Karpas-422 (cell line): ENCODE data around the gene FOXP4. TPM values are rescaled to one million over a fixed set of nuclear protein-coding genes. Genes with fewer than 3 reads are reported as not detected.

Experiments
- DNase-seq: peaks from one replicate; pipeline ENCODE4 v3.0.0-alpha.2; 2015
- H2AFZ ChIP-seq: fragments of 200-600 bp; sonication (generic); 2 replicates; pipeline ENCODE4 v1.6.1; 2014; ENCODE audit warnings: antibody characterized with exemption, low read length, mixed read lengths
- H3K27ac ChIP-seq: fragments of 200-600 bp; sonication (generic); 2 replicates; pipeline ENCODE4 v1.5.1; 2014; ENCODE audit warnings: mild to moderate bottlenecking, low read length, moderate library complexity
- H3K27me3 ChIP-seq: fragments of 200-600 bp; sonication (generic); 2 replicates; pipeline ENCODE4 v1.6.1; 2014; ENCODE audit warnings: low read length, mixed read lengths
- H3K36me3 ChIP-seq: fragments of 200-600 bp; sonication (generic); 2 replicates; pipeline ENCODE4 v1.6.1; 2014; ENCODE audit warnings: low read length, mixed read lengths; ENCODE audit not compliant: insufficient read depth
- H3K4me1 ChIP-seq: fragments of 200-600 bp; sonication (generic); 2 replicates; pipeline ENCODE4 v1.6.1; 2014; ENCODE audit warnings: mild to moderate bottlenecking, low read length, mixed read lengths
- H3K4me2 ChIP-seq: fragments of 200-600 bp; sonication (generic); 2 replicates; pipeline ENCODE4 v1.6.1; 2014; ENCODE audit warnings: low read length, low read depth, mild to moderate bottlenecking; ENCODE audit not compliant: poor library complexity, severe bottlenecking
- H3K4me3 ChIP-seq: fragments of 200-600 bp; sonication (generic); 2 replicates; pipeline ENCODE4 v1.5.1; 2014; ENCODE audit warnings: mild to moderate bottlenecking, antibody characterized with exemption, low read length, mixed read lengths
- H3K79me2 ChIP-seq: fragments of 200-600 bp; sonication (generic); 2 replicates; pipeline ENCODE4 v1.6.1; 2014; ENCODE audit warnings: mild to moderate bottlenecking, low read length, mixed read lengths
- H3K9ac ChIP-seq: fragments of 200-600 bp; sonication (generic); 2 replicates; pipeline ENCODE4 v1.6.0; 2014; ENCODE audit warnings: low read length
- H3K9me2 ChIP-seq: fragments of 200-600 bp; sonication (generic), shearing (Covaris generic); replicated peaks from 2 replicates; pipeline ENCODE4 v1.6.0; 2014; ENCODE audit warnings: mild to moderate bottlenecking, low read length, moderate library complexity; ENCODE audit not compliant: insufficient read depth
- H3K9me3 ChIP-seq: fragments of 300-700, 200-600 bp; sonication (generic); 2 replicates; pipeline ENCODE4 v1.6.1; 2014; ENCODE audit warnings: low read length, mixed read lengths
- H4K20me1 ChIP-seq: fragments of 200-600 bp; sonication (generic); 2 replicates; pipeline ENCODE4 v1.6.1; 2014; ENCODE audit warnings: mild to moderate bottlenecking, antibody characterized with exemption, low read length, low read depth; ENCODE audit not compliant: insufficient read depth
- total RNA-seq: library from RNA; depleted of rRNA; stranded (reverse); fragments of >200 nt; shearing (Covaris generic); gene quantifications from 2 replicates; pipeline ENCODE4 v1.2.3, GENCODE V29; 2014; ENCODE audit warnings: low replicate concordance

The FOXP4 gene
- total RNA-seq, 1 experiment from 2014 or later = 5.0 TPM

GRCh38 chr6:41646026-41646795 is 100.0 kb downstream of the FOXP4 start:
- H3K27me3 ChIP-seq = no peaks in the 10 kb centered on the region
- H3K4me3 ChIP-seq = no peak overlapping the region
- DNase-seq = no peak
- H3K27ac ChIP-seq = no peak overlapping the region
- no peaks in the 10 kb centered on the region for H4K20me1 ChIP-seq
- H3K4me1 ChIP-seq = no peaks in the 10 kb centered on the region
- no peak overlapping the region for H3K4me2 ChIP-seq
- H3K79me2 ChIP-seq = no peaks in the 10 kb centered on the region
- H3K9me3 ChIP-seq = no peaks in the 10 kb centered on the region
- no peaks in the 10 kb centered on the region for H3K36me3 ChIP-seq
- H3K9me2 ChIP-seq = no peaks in the 10 kb centered on the region
- H2AFZ ChIP-seq = no peak overlapping the region
- no peak overlapping the region for H3K9ac ChIP-seq

DNA sequence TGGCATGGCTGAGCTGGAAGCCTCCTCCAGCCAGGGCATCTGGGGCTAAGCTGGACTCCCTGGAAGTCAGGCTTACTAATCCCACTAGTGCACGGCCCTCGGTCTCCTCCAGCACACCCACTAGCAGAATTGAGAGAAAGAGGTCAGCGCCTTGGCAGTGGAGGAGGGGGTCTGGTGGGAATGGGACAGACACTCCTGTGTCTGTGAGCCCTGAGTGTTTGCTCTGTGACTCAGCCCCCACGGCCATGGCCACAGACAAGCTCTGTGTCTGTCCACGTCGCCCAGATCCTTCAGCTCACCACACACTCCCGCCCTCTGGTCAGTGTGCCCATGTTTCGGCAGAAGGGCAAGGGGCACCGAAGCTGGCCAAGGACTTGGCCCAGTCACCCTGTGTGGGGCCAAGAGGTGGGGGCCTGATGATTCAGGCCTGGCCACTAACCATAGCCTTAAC is 100.9 kb downstream of the FOXP4 start:
- DNase-seq = no peak
- no peaks in the 10 kb centered on the region for H3K79me2 ChIP-seq
- no peak overlapping the region for H3K4me3 ChIP-seq
- H4K20me1 ChIP-seq = no peaks in the 10 kb centered on the region
- H3K27ac ChIP-seq = no peak overlapping the region
- H3K9me3 ChIP-seq = no peaks in the 10 kb centered on the region
- H3K36me3 ChIP-seq = no peaks in the 10 kb centered on the region
- H3K4me1 ChIP-seq = no peaks in the 10 kb centered on the region
- H3K9ac ChIP-seq = no peak overlapping the region
- no peak overlapping the region for H3K4me2 ChIP-seq
- H3K9me2 ChIP-seq = no peaks in the 10 kb centered on the region
- no peaks in the 10 kb centered on the region for H3K27me3 ChIP-seq
- H2AFZ ChIP-seq = no peak overlapping the region

DNA sequence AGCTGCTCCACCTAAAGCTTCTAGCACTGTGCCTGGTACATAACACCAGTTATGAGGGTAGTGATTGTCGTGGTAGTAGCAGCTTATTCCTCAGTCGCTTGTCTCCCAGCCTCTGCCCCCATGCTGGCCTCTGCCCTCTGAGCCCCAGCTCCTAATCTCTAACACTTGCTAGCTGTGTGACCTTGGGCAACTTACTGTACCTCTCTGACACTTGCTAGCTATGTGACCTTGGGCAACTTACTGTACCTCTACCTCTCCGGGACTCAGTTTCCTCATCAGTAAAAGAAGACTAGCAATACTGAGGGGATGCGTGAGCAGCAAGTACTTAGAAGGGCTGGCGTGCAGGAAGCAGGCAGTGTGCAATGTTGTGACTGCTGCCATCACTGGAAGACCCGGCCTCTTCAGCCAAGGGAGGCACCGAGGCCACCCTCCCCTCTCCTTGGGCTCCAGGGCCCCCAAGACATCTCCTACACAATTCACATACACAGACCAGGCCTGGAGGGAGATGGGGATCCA is 101.9 kb downstream of the FOXP4 start:
- H3K27me3 ChIP-seq = no peaks in the 10 kb centered on the region
- no peaks in the 10 kb centered on the region for H3K9me2 ChIP-seq
- no peaks in the 10 kb centered on the region for H3K4me1 ChIP-seq
- no peak overlapping the region for H3K9ac ChIP-seq
- no peak overlapping the region for H2AFZ ChIP-seq
- H3K79me2 ChIP-seq = no peaks in the 10 kb centered on the region
- H3K4me3 ChIP-seq = no peak overlapping the region
- no peaks in the 10 kb centered on the region for H3K9me3 ChIP-seq
- H4K20me1 ChIP-seq = no peaks in the 10 kb centered on the region
- no peak overlapping the region for H3K4me2 ChIP-seq
- no peak for DNase-seq
- no peaks in the 10 kb centered on the region for H3K36me3 ChIP-seq
- no peak overlapping the region for H3K27ac ChIP-seq

DNA sequence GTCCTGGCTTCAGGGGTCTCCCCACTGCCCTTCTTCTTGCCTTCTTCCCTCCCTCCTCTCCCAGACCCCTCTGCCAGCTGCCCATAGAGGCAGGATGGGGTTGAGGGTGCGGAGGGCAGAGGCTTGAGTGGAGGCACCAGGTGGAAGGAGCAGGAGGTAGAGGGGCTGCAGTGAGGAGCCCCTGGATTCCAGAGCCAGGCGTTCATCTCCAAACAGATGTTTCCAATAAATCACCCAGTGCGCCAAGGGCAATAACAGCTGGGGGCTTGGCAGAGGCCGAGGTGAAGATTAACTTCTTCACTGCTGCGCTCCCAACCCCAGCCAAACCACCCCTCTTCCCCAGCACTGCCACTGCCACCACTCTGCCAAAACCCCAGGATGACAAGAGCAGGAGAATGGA is 102.7 kb downstream of the FOXP4 start:
- Histone ChIP-seq H3K4me2 (no peak overlapping the region), H3K4me3 (no peak overlapping the region), H2AFZ (no peak overlapping the region), H3K9me3 (no peaks in the 10 kb centered on the region), H3K36me3 (no peaks in the 10 kb centered on the region), H3K27ac (no peak overlapping the region), H3K79me2 (no peaks in the 10 kb centered on the region), H3K27me3 (no peaks in the 10 kb centered on the region), H3K4me1 (no peaks in the 10 kb centered on the region), H3K9me2 (no peaks in the 10 kb centered on the region), H3K9ac (no peak overlapping the region), H4K20me1 (no peaks in the 10 kb centered on the region)
- no peak for DNase-seq

GRCh38 chr6:41649596-41649995 is 103.4 kb downstream of the FOXP4 start:
- H3K27ac ChIP-seq = no peak overlapping the region
- H3K9ac ChIP-seq = no peak overlapping the region
- H3K9me3 ChIP-seq = no peaks in the 10 kb centered on the region
- H4K20me1 ChIP-seq = no peaks in the 10 kb centered on the region
- H3K4me2 ChIP-seq = no peak overlapping the region
- H3K9me2 ChIP-seq = no peaks in the 10 kb centered on the region
- H3K4me3 ChIP-seq = no peak overlapping the region
- H3K36me3 ChIP-seq = no peaks in the 10 kb centered on the region
- no peaks in the 10 kb centered on the region for H3K27me3 ChIP-seq
- no peak for DNase-seq
- no peak overlapping the region for H2AFZ ChIP-seq
- H3K79me2 ChIP-seq = no peaks in the 10 kb centered on the region
- H3K4me1 ChIP-seq = no peaks in the 10 kb centered on the region

DNA sequence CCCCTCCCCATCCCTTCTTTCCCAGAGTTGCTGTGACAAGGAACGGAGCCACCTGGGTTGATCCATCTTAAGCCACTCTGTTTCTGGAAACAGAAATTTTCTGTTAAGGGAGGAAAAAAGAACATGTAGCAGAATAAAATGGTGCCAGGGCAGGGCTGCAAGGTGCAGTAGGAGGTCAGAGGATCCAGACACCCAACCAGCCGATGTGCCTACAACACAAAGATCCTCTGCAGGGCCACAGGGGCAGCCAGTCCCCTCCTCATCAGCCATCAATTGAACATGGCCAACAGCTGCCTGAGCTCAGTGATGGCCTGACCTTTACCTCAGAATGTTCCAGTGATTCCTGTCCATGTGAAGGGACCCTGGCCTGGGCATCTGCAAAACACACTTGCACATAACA is 103.9 kb downstream of the FOXP4 start:
- Histone ChIP-seq H3K9me3 (no peaks in the 10 kb centered on the region), H3K36me3 (no peaks in the 10 kb centered on the region), H4K20me1 (no peaks in the 10 kb centered on the region), H3K9ac (no peak overlapping the region), H3K4me2 (no peak overlapping the region), H3K27ac (no peak overlapping the region), H3K27me3 (no peaks in the 10 kb centered on the region), H3K4me3 (no peak overlapping the region), H3K79me2 (no peaks in the 10 kb centered on the region), H3K9me2 (no peaks in the 10 kb centered on the region), H3K4me1 (no peaks in the 10 kb centered on the region), H2AFZ (no peak overlapping the region)
- no peak for DNase-seq

DNA sequence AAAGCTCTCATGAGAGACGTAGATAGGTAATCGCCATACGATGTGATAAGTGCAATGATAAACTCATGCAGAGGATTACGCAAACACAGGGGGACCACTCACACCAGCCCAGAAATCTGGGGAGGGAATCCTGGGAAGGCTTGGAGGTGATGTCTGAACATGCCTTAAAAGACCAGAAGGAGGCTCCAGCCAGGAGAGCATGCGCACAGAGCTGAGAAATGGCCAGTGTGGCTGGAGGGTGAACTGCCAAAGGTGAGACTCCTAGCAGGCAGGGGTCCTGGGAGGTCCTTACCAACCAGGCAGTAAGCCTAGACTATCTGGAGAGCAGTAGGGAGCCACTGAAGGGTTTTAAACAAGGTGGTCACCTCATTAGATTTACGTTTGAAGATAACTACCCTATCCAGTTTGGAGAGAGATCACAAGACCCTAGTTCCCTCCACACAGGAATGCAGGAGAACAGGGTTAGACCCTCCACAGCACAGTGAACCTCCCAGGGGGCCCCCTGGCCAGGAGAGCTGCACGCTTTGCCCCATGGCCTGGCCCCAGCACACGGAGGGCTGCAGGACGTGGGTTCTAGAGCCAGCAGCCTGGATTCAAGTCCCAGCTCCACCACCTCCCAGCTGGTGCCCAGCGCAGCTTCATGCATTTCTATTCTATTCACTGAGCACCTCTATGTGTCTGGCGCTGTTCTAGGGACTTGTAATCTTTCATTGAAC is 105.2 kb downstream of the FOXP4 start:
- H3K27me3 ChIP-seq = no peaks in the 10 kb centered on the region

More for the DNA sequence above, 105.2 kb downstream of the FOXP4 start:
- Histone ChIP-seq H3K36me3 (no peaks in the 10 kb centered on the region), H3K9me3 (no peaks in the 10 kb centered on the region), H2AFZ (no peak overlapping the region), H3K79me2 (no peaks in the 10 kb centered on the region), H3K4me1 (no peaks in the 10 kb centered on the region), H3K9ac (no peak overlapping the region), H4K20me1 (no peaks in the 10 kb centered on the region), H3K4me2 (no peak overlapping the region), H3K27ac (no peak overlapping the region), H3K9me2 (no peaks in the 10 kb centered on the region), H3K4me3 (no peak overlapping the region)
- DNase-seq = no peak
